ENCODE results near the gene ZNF766.

The ZNF766 gene

GRCh38 chr19:52296400-52296772 is 27.0 kb downstream of the ZNF766 start:
- Histone ChIP-seq H3K9me3 (ENCODE audit: control insufficient read depth, insufficient read depth, low read length) (peaks cover 27% of the 10 kb centered on the region), H3K9me2 (replicated peaks; ENCODE audit: control insufficient read depth, low read length) (no peaks in the 10 kb centered on the region), H3F3A (ENCODE audit: control insufficient read depth, insufficient read depth) (no peaks in the 10 kb centered on the region; the same call in 1 of the 2 replicates), H3K79me2 (ENCODE audit: control insufficient read depth, low read length) (peaks cover 24% of the 10 kb centered on the region), H3K4me1 (ENCODE audit: control insufficient read depth, low read length) (peaks cover 11% of the 10 kb centered on the region), H3K4me2 (ENCODE audit: low read length) (peak overlapping the region; percentile 96), H3K27me3 (ENCODE audit: control insufficient read depth, low read length) (no peaks in the 10 kb centered on the region), H3K4me3 (ENCODE audit: low read length) (peak overlapping the region; percentile 89), H3K36me3 (ENCODE audit: control insufficient read depth, low read length) (peaks cover 51% of the 10 kb centered on the region), H3K27ac (ENCODE audit: low read depth, low read length) (no peak overlapping the region), H4K20me1 (ENCODE audit: control insufficient read depth, insufficient read depth, low read depth, low read length) (no peaks in the 10 kb centered on the region)
- TF ChIP-seq EZH2phosphoT487 (IDR thresholded peaks at IDR 0.05; ENCODE audit: borderline replicate concordance, low read length) (no peak), CTCF (IDR thresholded peaks at IDR 0.05; ENCODE audit: low read depth, low read length, poor library complexity, severe bottlenecking) (no peak)

GRCh38 chr19:52296773-52297600 is 27.6 kb downstream of the ZNF766 start, which contains the start of gene ZNF480:
Gene ZNF480 (plus strand): TSS chr19:52297169. CDS start chr19:52300413, 3,244 bp downstream.
- Histone ChIP-seq H3K9me3 (ENCODE audit: control insufficient read depth, insufficient read depth, low read length) (peaks cover 31% of the 10 kb centered on the region), H3F3A (ENCODE audit: control insufficient read depth, insufficient read depth) (no peaks in the 10 kb centered on the region; the same call in 1 of the 2 replicates), H3K4me1 (ENCODE audit: control insufficient read depth, low read length) (peaks cover 11% of the 10 kb centered on the region), H3K27ac (ENCODE audit: low read depth, low read length) (peak within 1 kb of the TSS; percentile 78), H3K27me3 (ENCODE audit: control insufficient read depth, low read length) (no peaks in the 10 kb centered on the region), H3K36me3 (ENCODE audit: control insufficient read depth, low read length) (peaks cover 55% of the 10 kb centered on the region), H3K9me2 (replicated peaks; ENCODE audit: control insufficient read depth, low read length) (no peaks in the 10 kb centered on the region), H3K4me2 (ENCODE audit: low read length) (peak within 1 kb of the TSS; percentile 96), H4K20me1 (ENCODE audit: control insufficient read depth, insufficient read depth, low read depth, low read length) (no peaks in the 10 kb centered on the region), H3K79me2 (ENCODE audit: control insufficient read depth, low read length) (peaks cover 24% of the 10 kb centered on the region), H3K4me3 (ENCODE audit: low read length) (peak within 1 kb of the TSS; percentile 99)
- TF ChIP-seq EZH2phosphoT487 (IDR thresholded peaks at IDR 0.05; ENCODE audit: borderline replicate concordance, low read length) (no peak), CTCF (IDR thresholded peaks at IDR 0.05; ENCODE audit: low read depth, low read length, poor library complexity, severe bottlenecking) (no peak)

- Histone ChIP-seq H4K20me1 (ENCODE audit: control insufficient read depth, insufficient read depth, low read depth, low read length) (no peaks in the 10 kb centered on the region), H3K4me2 (ENCODE audit: low read length) (peak overlapping the region; percentile 85), H3K36me3 (ENCODE audit: control insufficient read depth, low read length) (peaks cover 57% of the 10 kb centered on the region), H3K27ac (ENCODE audit: low read depth, low read length) (peak overlapping the region; percentile 78), H3K79me2 (ENCODE audit: control insufficient read depth, low read length) (peaks cover 24% of the 10 kb centered on the region), H3K4me1 (ENCODE audit: control insufficient read depth, low read length) (peaks cover 11% of the 10 kb centered on the region), H3K9me3 (ENCODE audit: control insufficient read depth, insufficient read depth, low read length) (peaks cover 33% of the 10 kb centered on the region), H3F3A (ENCODE audit: control insufficient read depth, insufficient read depth) (no peaks in the 10 kb centered on the region; the same call in 1 of the 2 replicates), H3K27me3 (ENCODE audit: control insufficient read depth, low read length) (no peaks in the 10 kb centered on the region), H3K9me2 (replicated peaks; ENCODE audit: control insufficient read depth, low read length) (no peaks in the 10 kb centered on the region), H3K4me3 (ENCODE audit: low read length) (peak overlapping the region; percentile 99)
- TF ChIP-seq CTCF (IDR thresholded peaks at IDR 0.05; ENCODE audit: low read depth, low read length, poor library complexity, severe bottlenecking) (no peak), EZH2phosphoT487 (IDR thresholded peaks at IDR 0.05; ENCODE audit: borderline replicate concordance, low read length) (no peak)
These were observed 28.4 kb downstream of the ZNF766 start for GRCh38 chr19:52297601-52298364.
